Loucy (cell line): Measurements from ENCODE around the gene AADAT.

ENCODE experiments used
- H2AFZ ChIP-seq: fragments of 200-600 bp; sonication (generic); 2 replicates; pipeline ENCODE4 v1.6.0; 2016; ENCODE audit warnings: antibody characterized with exemption, mild to moderate bottlenecking, low read length, moderate library complexity
- H3F3A ChIP-seq: fragments of 200-600 bp; 2 replicates; pipeline ENCODE4 v1.6.0; 2016; ENCODE audit warnings: antibody characterized with exemption, low read depth, mild to moderate bottlenecking
- H3K27me3 ChIP-seq: fragments of 200-600 bp; sonication (generic); 2 replicates; pipeline ENCODE4 v1.6.1; 2014; ENCODE audit warnings: low read length, mild to moderate bottlenecking; ENCODE audit not compliant: insufficient read depth, poor library complexity, severe bottlenecking
- H3K36me3 ChIP-seq: fragments of 200-600 bp; sonication (generic); 2 replicates; pipeline ENCODE4 v1.6.1; 2016; ENCODE audit warnings: low read length; ENCODE audit not compliant: insufficient read depth
- H3K4me1 ChIP-seq: fragments of 200-600 bp; sonication (generic); 2 replicates; pipeline ENCODE4 v1.5.1; 2014; ENCODE audit warnings: low read length, mild to moderate bottlenecking; ENCODE audit not compliant: insufficient read depth, poor library complexity, severe bottlenecking
- H3K4me2 ChIP-seq: fragments of 200-600 bp; sonication (generic); 2 replicates; pipeline ENCODE4 v1.6.0; 2014; ENCODE audit warnings: antibody characterized with exemption, low read length, low read depth, mild to moderate bottlenecking; ENCODE audit not compliant: poor library complexity, severe bottlenecking
- H3K4me3 ChIP-seq: fragments of 200-600 bp; sonication (generic); 2 replicates; pipeline ENCODE4 v1.5.1; 2014; ENCODE audit warnings: low read length, mild to moderate bottlenecking, mixed read lengths; ENCODE audit not compliant: poor library complexity, severe bottlenecking
- H3K79me2 ChIP-seq: fragments of 200-600 bp; sonication (generic); 2 replicates; pipeline ENCODE4 v1.6.1; 2014; ENCODE audit warnings: low read length; ENCODE audit not compliant: insufficient read depth
- H3K9ac ChIP-seq: fragments of 200-600 bp; sonication (generic); 2 replicates; pipeline ENCODE4 v1.6.0; 2014; ENCODE audit warnings: mild to moderate bottlenecking, low read depth, low read length, moderate library complexity; ENCODE audit not compliant: poor library complexity, severe bottlenecking
- H3K9me2 ChIP-seq: fragments of 200-600 bp; sonication (generic); replicated peaks from 2 replicates; pipeline ENCODE4 v1.6.1; 2016; ENCODE audit warnings: low read depth, low read length, mixed read lengths
- H3K9me3 ChIP-seq: fragments of 200-600 bp; sonication (generic); 2 replicates; pipeline ENCODE4 v1.6.1; 2014; ENCODE audit warnings: mild to moderate bottlenecking, antibody characterized with exemption, low read length, low read depth; ENCODE audit not compliant: insufficient read depth
- H4K20me1 ChIP-seq: fragments of 200-600 bp; sonication (generic); 2 replicates; pipeline ENCODE4 v1.6.0; 2014; ENCODE audit warnings: antibody characterized with exemption, low read length, mild to moderate bottlenecking; ENCODE audit not compliant: insufficient read depth, poor library complexity, severe bottlenecking
- CTCF ChIP-seq: fragments of 200-600 bp; sonication (generic); conservative IDR thresholded peaks from 2 replicates; pipeline ENCODE4 v1.5.1; 2014; ENCODE audit warnings: mild to moderate bottlenecking, antibody characterized with exemption, low read length
- EZH2phosphoT487 ChIP-seq: fragments of 200-600 bp; IDR thresholded peaks from 2 replicates; pipeline ENCODE4 v1.6.1; 2018; ENCODE audit warnings: antibody characterized with exemption, mild to moderate bottlenecking, moderate library complexity, borderline replicate concordance

Gene AADAT

GRCh38 chr4:170022211-170022610 lies 67.5 kb downstream of the AADAT start:
- TF ChIP-seq CTCF (no peak), EZH2phosphoT487 (no peak)
- Histone ChIP-seq H3K36me3 (no peaks in the 10 kb centered on the region), H3K79me2 (no peaks in the 10 kb centered on the region), H3K9me2 (no peaks in the 10 kb centered on the region), H3K4me2 (no peak overlapping the region), H3K4me1 (no peaks in the 10 kb centered on the region), H3K4me3 (no peak overlapping the region), H3K27me3 (no peaks in the 10 kb centered on the region), H3K9ac (no peak overlapping the region), H3K9me3 (no peaks in the 10 kb centered on the region), H4K20me1 (no peaks in the 10 kb centered on the region), H2AFZ (no peak overlapping the region), H3F3A (no peaks in the 10 kb centered on the region)

GRCh38 chr4:170017252-170017651 lies 72.5 kb downstream of the AADAT start:
- no peak overlapping the region for H2AFZ ChIP-seq
- H3F3A ChIP-seq: no peaks in the 10 kb centered on the region
- no peak for TF ChIP-seq CTCF
- no peak for TF ChIP-seq EZH2phosphoT487
- H3K9ac ChIP-seq: no peak overlapping the region
- H3K4me3 ChIP-seq: no peak overlapping the region
- no peaks in the 10 kb centered on the region for H3K36me3 ChIP-seq
- H3K4me1 ChIP-seq: no peaks in the 10 kb centered on the region
- H4K20me1 ChIP-seq: no peaks in the 10 kb centered on the region
- H3K4me2 ChIP-seq: no peak overlapping the region
- H3K9me2 ChIP-seq: no peaks in the 10 kb centered on the region
- H3K9me3 ChIP-seq: no peaks in the 10 kb centered on the region
- no peaks in the 10 kb centered on the region for H3K79me2 ChIP-seq
- H3K27me3 ChIP-seq: no peaks in the 10 kb centered on the region

DNA sequence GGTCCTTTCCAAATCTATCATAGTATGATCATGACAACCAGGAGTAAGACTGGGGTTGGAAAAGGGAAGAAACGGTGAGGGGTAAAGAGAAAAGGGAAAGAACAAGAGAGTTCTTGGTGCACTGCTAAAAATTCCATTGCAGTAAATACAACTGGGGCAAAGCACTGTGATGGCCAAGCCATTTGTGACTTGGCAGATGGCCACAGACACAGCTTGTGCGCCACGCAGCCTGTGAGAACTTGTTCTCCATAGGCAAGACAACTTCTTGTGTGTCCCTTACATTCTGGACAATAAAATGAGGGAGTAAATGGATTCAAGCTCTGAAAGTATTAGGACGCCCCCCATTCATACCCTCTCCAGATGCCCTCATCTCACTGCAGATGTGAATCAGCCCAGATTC lies 74.5 kb downstream of the AADAT start:
- Histone ChIP-seq H3K4me3 (no peak overlapping the region), H3K27me3 (no peaks in the 10 kb centered on the region), H3K9me2 (no peaks in the 10 kb centered on the region), H3K9me3 (no peaks in the 10 kb centered on the region), H3F3A (no peaks in the 10 kb centered on the region), H4K20me1 (no peaks in the 10 kb centered on the region), H3K4me2 (no peak overlapping the region), H3K9ac (no peak overlapping the region), H3K36me3 (no peaks in the 10 kb centered on the region), H2AFZ (no peak overlapping the region), H3K79me2 (no peaks in the 10 kb centered on the region), H3K4me1 (no peaks in the 10 kb centered on the region)
- TF ChIP-seq EZH2phosphoT487: no peak

DNA sequence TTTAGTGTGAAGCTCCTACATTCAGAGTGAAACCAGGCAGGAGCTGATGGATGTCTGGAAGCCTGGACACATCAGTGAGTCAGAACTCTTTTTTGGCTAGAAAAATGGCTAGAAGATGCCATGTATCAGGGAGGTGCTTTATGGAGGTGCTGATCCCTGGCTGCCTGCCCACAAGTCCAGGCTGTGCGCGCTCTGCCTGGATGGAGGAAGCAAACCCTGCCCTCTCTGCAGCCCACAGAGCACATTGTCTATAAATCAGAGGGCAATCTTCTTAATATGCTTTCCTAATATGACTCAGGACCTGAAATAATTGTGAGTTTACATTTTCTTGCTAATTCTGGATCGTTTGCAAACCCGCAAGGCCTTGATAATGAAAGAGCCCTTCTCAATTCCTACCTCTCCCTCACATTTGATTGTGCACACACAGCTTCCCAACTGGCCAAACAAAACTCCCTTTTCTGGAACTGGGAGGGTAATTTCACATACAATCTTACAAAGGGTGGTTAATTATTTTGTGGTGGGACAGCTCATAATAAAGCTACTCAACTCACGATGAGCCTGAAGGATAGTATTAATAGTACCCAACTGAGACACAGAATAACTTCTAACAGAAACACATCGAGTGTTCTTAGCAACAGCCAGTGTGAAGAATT lies 75.3 kb downstream of the AADAT start:
- TF ChIP-seq CTCF (no peak), EZH2phosphoT487 (no peak)
- no peaks in the 10 kb centered on the region for H3K27me3 ChIP-seq
- no peaks in the 10 kb centered on the region for H4K20me1 ChIP-seq
- no peaks in the 10 kb centered on the region for H3K9me2 ChIP-seq
- no peak overlapping the region for H3K4me2 ChIP-seq
- H3K9me3 ChIP-seq: no peaks in the 10 kb centered on the region
- H3K36me3 ChIP-seq: no peaks in the 10 kb centered on the region
- no peaks in the 10 kb centered on the region for H3K79me2 ChIP-seq
- no peaks in the 10 kb centered on the region for H3F3A ChIP-seq
- H3K4me1 ChIP-seq: no peaks in the 10 kb centered on the region
- H3K9ac ChIP-seq: no peak overlapping the region
- H3K4me3 ChIP-seq: no peak overlapping the region
- no peak overlapping the region for H2AFZ ChIP-seq
